GF-D8 (cell line): ENCODE data around the gene SLC17A7.
A peak's percentile ranks its signal among the peaks of the same experiment; 100 is the strongest.
"Not testable (repeated sequence)": the region's sequence is repeated elsewhere in the genome, so short reads cannot be mapped to it uniquely, and the experiment has no call there.

Experiments
- DNase-seq: peaks from one replicate; lab custom pipeline; 2025; lab: John Stamatoyannopoulos, UW

Gene SLC17A7

GRCh38 chr19:49469828-49470614, 28.7 kb upstream of the SLC17A7 start:
- peak; percentile 80 for DNase-seq

- DNase-seq: peak; percentile 70
Measured at GRCh38 chr19:49468746-49469447, 27.6 kb upstream of the SLC17A7 start.

- no peak for DNase-seq
Measured at GRCh38 chr19:49468199-49468598, 26.9 kb upstream of the SLC17A7 start.

- DNase-seq: no peak
Measured at GRCh38 chr19:49465371-49465770, 24.0 kb upstream of the SLC17A7 start.

- DNase-seq: no peak
Measured at GRCh38 chr19:49463960-49464740, 22.8 kb upstream of the SLC17A7 start.

- no peak for DNase-seq
Measured at GRCh38 chr19:49462492-49462891, 21.2 kb upstream of the SLC17A7 start.

GRCh38 chr19:49461656-49462055, 20.3 kb upstream of the SLC17A7 start:
- DNase-seq: no peak

GRCh38 chr19:49461130-49461529, 19.8 kb upstream of the SLC17A7 start:
- DNase-seq: not testable (repeated sequence)

GRCh38 chr19:49459388-49459787, 18.1 kb upstream of the SLC17A7 start:
- DNase-seq: no peak

- no peak for DNase-seq
Measured at GRCh38 chr19:49458567-49458903, 17.2 kb upstream of the SLC17A7 start.

- no peak for DNase-seq
Measured at GRCh38 chr19:49456326-49456725, 15.0 kb upstream of the SLC17A7 start.

GRCh38 chr19:49455773-49456172, 14.4 kb upstream of the SLC17A7 start:
- DNase-seq: no peak

- no peak for DNase-seq
Measured at GRCh38 chr19:49453757-49454240, 12.5 kb upstream of the SLC17A7 start.

- peak; percentile 94 for DNase-seq
Measured at GRCh38 chr19:49453013-49453756, 11.9 kb upstream of the SLC17A7 start, which contains the start of gene ALDH16A1. Gene ALDH16A1, plus strand, starts transcription at chr19:49453225. Its CDS starts 107 bp downstream, at chr19:49453332.

- DNase-seq: peak; percentile 99
Measured at GRCh38 chr19:49451430-49452181, 10.3 kb upstream of the SLC17A7 start, which contains the start of gene PIH1D1. Gene PIH1D1, minus strand, starts transcription at chr19:49451814. Its CDS starts 240 bp downstream, at chr19:49451574.

GRCh38 chr19:49450405-49450804, 9.1 kb upstream of the SLC17A7 start:
- DNase-seq: no peak

- DNase-seq: no peak
Measured at GRCh38 chr19:49448432-49448786, 7.1 kb upstream of the SLC17A7 start.

- no peak for DNase-seq
Measured at GRCh38 chr19:49447485-49448431, 6.4 kb upstream of the SLC17A7 start.

- DNase-seq: no peak
Measured at GRCh38 chr19:49445997-49446396, 4.7 kb upstream of the SLC17A7 start.
